Peyer's patch (tissue), 4 donors: ENCODE data around the gene SLF1.

Experiments used
- CTCF ChIP-seq, 6 experiments: fragments of 450-650 bp in 4 of 6; fragments of 200-600 bp in 2 of 6; sonication (generic) in 1 of 6; IDR thresholded peaks; one replicate each; pipeline ENCODE4 v1.5.1; 2017 to 2019; ENCODE audit warnings: antibody characterized with exemption in 6 of 6, mild to moderate bottlenecking in 3 of 6, moderate library complexity in 1 of 6
- POLR2A ChIP-seq, 2 donors: fragments of 450-650 bp; IDR thresholded peaks; one replicate each; pipeline ENCODE4 v1.5.1; 2017; ENCODE audit warnings: antibody characterized with exemption in 2 of 2, mild to moderate bottlenecking in 2 of 2, moderate library complexity in 2 of 2

GRCh38 chr5:94711785-94712184, 93.3 kb downstream of the SLF1 start:
- TF ChIP-seq CTCF (IDR thresholded peaks at IDR 0.05) (no peak), POLR2A (IDR thresholded peaks at IDR 0.05) (no peak)
